GM12878 (cell line): ENCODE data around the gene SHH. TPM values are rescaled to one million over a fixed set of nuclear protein-coding genes. Genes with fewer than 3 reads are reported as not detected.
"Not testable (repeated sequence)": the region's sequence is repeated elsewhere in the genome, so short reads cannot be mapped to it uniquely, and the experiment has no call there.

Experiments
- ATAC-seq: fragments of 200-7000 bp; cut with Tn5 transposase; 3 replicates; pipeline ENCODE4 v1.9.1; 2020; ENCODE audit warnings: mild to moderate bottlenecking, moderate library complexity
- BruUV-seq: library from RNA; stranded (reverse); fragments of 400-500 nt; replicated peaks from 2 replicates; lab custom pipeline; 2021; lab: Mats Ljungman, UMichigan
- CTCF ChIA-PET: fragments of 300-600 bp; sonication (Branson Sonifier 250); formaldehyde crosslinking; extraction: SDS; loops from one replicate; lab custom pipeline; 2021; ENCODE audit warnings: inconsistent platforms; lab: Yijun Ruan, JAX
- POLR2A ChIA-PET: fragments of 350-600 bp; formaldehyde crosslinking; extraction: SDS; loops from one replicate; lab custom pipeline; 2021; ENCODE audit warnings: inconsistent platforms; lab: Charles Lee
- RAD21 ChIA-PET: fragments of 300-600 bp; sonication (Branson Sonifier 250); formaldehyde crosslinking; loops from one replicate; lab custom pipeline; 2023; ENCODE audit warnings: antibody characterized with exemption; ENCODE audit not compliant: unreplicated experiment; lab: Charles Lee
- SMC1A ChIA-PET: fragments of 300-600 bp; sonication (Branson Sonifier 250); formaldehyde crosslinking; loops from one replicate; lab custom pipeline; 2023; ENCODE audit not compliant: unreplicated experiment, uncharacterized antibody; lab: Charles Lee
- DNase-seq: peaks from one replicate; pipeline ENCODE4 v3.0.0-alpha.2; 2011; ENCODE audit warnings: low read depth, low spot score
- FAIRE-seq: peaks from 3 replicates; lab custom pipeline; 2011; peaks lifted over from hg19 to GRCh38; lab: Jason Lieb, UNC
- H2AFZ ChIP-seq: 2 replicates; pipeline ENCODE4 v1.6.0; 2011; ENCODE audit warnings: low read depth, low read length, control low read depth; ENCODE audit not compliant: control insufficient read depth
- H3K27ac ChIP-seq: 2 replicates; pipeline ENCODE4 v1.5.1; 2011; ENCODE audit warnings: control low read depth; ENCODE audit not compliant: control insufficient read depth, insufficient read depth
- H3K27me3 ChIP-seq, 2 experiments: replicated peaks in 1 of 2; 2 replicates each; pipeline versions ENCODE4 v1.6.0 to v1.6.1; 2011; ENCODE audit warnings: low read length in 1 of 2; ENCODE audit not compliant: control insufficient read depth in 2 of 2, insufficient read depth in 2 of 2
- H3K36me3 ChIP-seq, 2 experiments: 2 replicates each; pipeline ENCODE4 v1.5.1; 2011; ENCODE audit warnings: low read length in 1 of 2; ENCODE audit not compliant: control insufficient read depth in 2 of 2, insufficient read depth in 2 of 2
- H3K4me1 ChIP-seq: 2 replicates; pipeline ENCODE4 v1.6.1; 2011; ENCODE audit warnings: mild to moderate bottlenecking, low read length, moderate library complexity, mixed read lengths; ENCODE audit not compliant: control insufficient read depth, insufficient read depth
- H3K4me2 ChIP-seq: 2 replicates; pipeline ENCODE4 v1.6.0; 2011; ENCODE audit warnings: control low read depth; ENCODE audit not compliant: control insufficient read depth, insufficient read depth
- H3K4me3 ChIP-seq: fragments of 200-600 bp; sonication (generic); 2 replicates; pipeline ENCODE4 v1.5.1; 2016
- H3K79me2 ChIP-seq: 2 replicates; pipeline ENCODE4 v1.6.0; 2011; ENCODE audit warnings: low read length; ENCODE audit not compliant: control insufficient read depth, insufficient read depth
- H3K9ac ChIP-seq: 2 replicates; pipeline ENCODE4 v1.8.0; 2011; ENCODE audit warnings: low read length, control low read depth, mixed read lengths; ENCODE audit not compliant: control insufficient read depth, insufficient read depth
- H3K9me3 ChIP-seq: replicated peaks from 3 replicates; pipeline ENCODE4 v1.5.1; 2011; ENCODE audit warnings: mild to moderate bottlenecking, low read length; ENCODE audit not compliant: control insufficient read depth, insufficient read depth
- H4K20me1 ChIP-seq: 2 replicates; pipeline ENCODE4 v1.6.0; 2011; ENCODE audit not compliant: control insufficient read depth, insufficient read depth
- MXI1 ChIP-seq: fragments of 150-350 bp; IDR thresholded peaks from 2 replicates; pipeline ENCODE4 v1.6.1; 2011; ENCODE audit warnings: low read depth, mild to moderate bottlenecking, inconsistent platforms, low read length, improper control_type of control experiment
- NR2C2 ChIP-seq: IDR thresholded peaks from 2 replicates; pipeline ENCODE4 v1.6.1; 2011; ENCODE audit warnings: borderline replicate concordance, low read depth; ENCODE audit not compliant: control insufficient read depth, insufficient read length
- RFX5 ChIP-seq: IDR thresholded peaks from 2 replicates; pipeline ENCODE4 v1.6.1; 2011; ENCODE audit warnings: low read depth, low read length, improper control_type of control experiment
- SRF ChIP-seq, 2 experiments: IDR thresholded peaks; 2 replicates each; pipeline ENCODE4 v1.6.1; 2011; ENCODE audit warnings: low read depth in 2 of 2, low read length in 2 of 2, mild to moderate bottlenecking in 1 of 2, moderate library complexity in 1 of 2
- TAF1 ChIP-seq: IDR thresholded peaks from 2 replicates; pipeline ENCODE4 v1.6.1; 2011; ENCODE audit warnings: mild to moderate bottlenecking, low read depth, low read length, borderline replicate concordance
- ZBED1 ChIP-seq: IDR thresholded peaks from 2 replicates; pipeline ENCODE4 v1.6.1; 2016; ENCODE audit warnings: borderline replicate concordance
- WGBS: methylation state at CpG from one replicate; pipeline ENCODE4 v1.1.6; 2016; ENCODE audit warnings: low lambda C conversion rate; ENCODE audit not compliant: insufficient replicate concordance, insufficient coverage; ENCODE audit errors: missing lambda C conversion rate; 5-methylcytosine and 5-hydroxymethylcytosine counted together
- in situ Hi-C: fragments of 300-500 bp; cut with MboI; formaldehyde crosslinking; loops from 9 replicates; pipeline ENCODE4 v1.14.3; 2018; ENCODE audit warnings: mixed read lengths
- intact Hi-C: fragments of 100-400 bp; cut with micrococcal nuclease; formaldehyde crosslinking; loops from one replicate; pipeline ENCODE4 v1.14.2; 2022; ENCODE audit not compliant: unreplicated experiment
- polyA plus RNA-seq, 11 experiments: library from polyadenylated mRNA; depleted of rRNA in 4 of 11; unstranded in 6 of 11; stranded (reverse) in 5 of 11; fragments of >200 nt; fragmentation: Nextera tagmentation in 4 of 11; fragmentation: Illumina TruSeq in 1 of 11; extraction: Ambion mirVana in 4 of 11; extraction: Trizol in 1 of 11; gene quantifications; 1 replicate in 1 of 11; 2 replicates in 10 of 11; pipeline versions ENCODE4 v1.2.1 to v1.2.3, GENCODE V29; 2011 to 2016; ENCODE audit warnings: inconsistent platforms in 2 of 11, missing spikeins in 2 of 11, low read depth in 1 of 11
- total RNA-seq, 4 experiments: library from RNA; depleted of rRNA in 3 of 4; stranded (reverse); fragments of >200 nt in 3 of 4; fragmentation: Illumina TruSeq in 1 of 4; extraction: Trizol in 1 of 4; gene quantifications; 2 replicates each; pipeline versions ENCODE4 v1.2.1 to v1.2.3, GENCODE V29; 2013 to 2021
- TF ChIP-seq, protein P1 (sequence below): fragments of 450-650 bp; formaldehyde crosslinking; IDR thresholded peaks from 2 replicates; pipeline ENCODE4 v1.5.0; 2022; ENCODE audit warnings: mild to moderate bottlenecking, missing genetic modification characterization
- TF ChIP-seq, protein P2 (sequence below): fragments of 450-650 bp; IDR thresholded peaks from 2 replicates; pipeline ENCODE4 v1.6.1; 2016; ENCODE audit warnings: mild to moderate bottlenecking, moderate library complexity, borderline replicate concordance
- TF ChIP-seq, protein P3 (sequence below): fragments of 450-650 bp; formaldehyde crosslinking; IDR thresholded peaks from 2 replicates; pipeline ENCODE4 v1.4.0; 2022; ENCODE audit warnings: mild to moderate bottlenecking, moderate library complexity

Gene SHH
- total and polyA plus RNA-seq, 10 of the 15 experiments (the other 5 are each of a cell fraction or from before 2014, with no cell fraction given), result not detected

DNA sequence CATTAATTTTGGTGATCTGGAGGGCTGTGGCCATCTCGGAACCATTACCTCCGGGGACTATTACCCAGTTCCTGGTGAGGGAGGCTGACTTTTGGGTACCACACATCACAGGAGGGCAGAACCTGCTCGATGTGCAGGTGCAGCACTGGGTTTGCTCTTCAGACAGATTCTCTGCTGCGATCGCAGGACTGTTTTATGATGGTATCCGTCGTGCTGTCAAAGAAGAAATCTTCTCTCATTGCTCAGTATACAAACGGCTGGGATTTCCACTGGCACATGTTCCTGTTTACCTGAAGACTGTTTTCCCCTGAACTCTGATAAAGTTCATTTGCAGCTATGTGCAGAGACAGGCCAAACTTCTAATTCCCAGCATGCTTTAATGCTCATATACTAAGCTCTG lies 27.2 kb upstream of the SHH start (continued):
- TF ChIP-seq, protein P1, sequence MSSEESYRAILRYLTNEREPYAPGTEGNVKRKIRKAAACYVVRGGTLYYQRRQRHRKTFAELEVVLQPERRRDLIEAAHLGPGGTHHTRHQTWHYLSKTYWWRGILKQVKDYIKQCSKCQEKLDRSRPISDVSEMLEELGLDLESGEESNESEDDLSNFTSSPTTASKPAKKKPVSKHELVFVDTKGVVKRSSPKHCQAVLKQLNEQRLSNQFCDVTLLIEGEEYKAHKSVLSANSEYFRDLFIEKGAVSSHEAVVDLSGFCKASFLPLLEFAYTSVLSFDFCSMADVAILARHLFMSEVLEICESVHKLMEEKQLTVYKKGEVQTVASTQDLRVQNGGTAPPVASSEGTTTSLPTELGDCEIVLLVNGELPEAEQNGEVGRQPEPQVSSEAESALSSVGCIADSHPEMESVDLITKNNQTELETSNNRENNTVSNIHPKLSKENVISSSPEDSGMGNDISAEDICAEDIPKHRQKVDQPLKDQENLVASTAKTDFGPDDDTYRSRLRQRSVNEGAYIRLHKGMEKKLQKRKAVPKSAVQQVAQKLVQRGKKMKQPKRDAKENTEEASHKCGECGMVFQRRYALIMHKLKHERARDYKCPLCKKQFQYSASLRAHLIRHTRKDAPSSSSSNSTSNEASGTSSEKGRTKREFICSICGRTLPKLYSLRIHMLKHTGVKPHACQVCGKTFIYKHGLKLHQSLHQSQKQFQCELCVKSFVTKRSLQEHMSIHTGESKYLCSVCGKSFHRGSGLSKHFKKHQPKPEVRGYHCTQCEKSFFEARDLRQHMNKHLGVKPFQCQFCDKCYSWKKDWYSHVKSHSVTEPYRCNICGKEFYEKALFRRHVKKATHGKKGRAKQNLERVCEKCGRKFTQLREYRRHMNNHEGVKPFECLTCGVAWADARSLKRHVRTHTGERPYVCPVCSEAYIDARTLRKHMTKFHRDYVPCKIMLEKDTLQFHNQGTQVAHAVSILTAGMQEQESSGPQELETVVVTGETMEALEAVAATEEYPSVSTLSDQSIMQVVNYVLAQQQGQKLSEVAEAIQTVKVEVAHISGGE, result no peak
- TF ChIP-seq TAF1 (no peak), RFX5 (no peak), NR2C2 (no peak), SRF (IDR thresholded peaks at IDR 0.05; ENCODE audit: low read depth in 2 of 2, low read length in 2 of 2) (no peak), MXI1 (no peak), ZBED1 (no peak)
- TF ChIP-seq, protein P2, sequence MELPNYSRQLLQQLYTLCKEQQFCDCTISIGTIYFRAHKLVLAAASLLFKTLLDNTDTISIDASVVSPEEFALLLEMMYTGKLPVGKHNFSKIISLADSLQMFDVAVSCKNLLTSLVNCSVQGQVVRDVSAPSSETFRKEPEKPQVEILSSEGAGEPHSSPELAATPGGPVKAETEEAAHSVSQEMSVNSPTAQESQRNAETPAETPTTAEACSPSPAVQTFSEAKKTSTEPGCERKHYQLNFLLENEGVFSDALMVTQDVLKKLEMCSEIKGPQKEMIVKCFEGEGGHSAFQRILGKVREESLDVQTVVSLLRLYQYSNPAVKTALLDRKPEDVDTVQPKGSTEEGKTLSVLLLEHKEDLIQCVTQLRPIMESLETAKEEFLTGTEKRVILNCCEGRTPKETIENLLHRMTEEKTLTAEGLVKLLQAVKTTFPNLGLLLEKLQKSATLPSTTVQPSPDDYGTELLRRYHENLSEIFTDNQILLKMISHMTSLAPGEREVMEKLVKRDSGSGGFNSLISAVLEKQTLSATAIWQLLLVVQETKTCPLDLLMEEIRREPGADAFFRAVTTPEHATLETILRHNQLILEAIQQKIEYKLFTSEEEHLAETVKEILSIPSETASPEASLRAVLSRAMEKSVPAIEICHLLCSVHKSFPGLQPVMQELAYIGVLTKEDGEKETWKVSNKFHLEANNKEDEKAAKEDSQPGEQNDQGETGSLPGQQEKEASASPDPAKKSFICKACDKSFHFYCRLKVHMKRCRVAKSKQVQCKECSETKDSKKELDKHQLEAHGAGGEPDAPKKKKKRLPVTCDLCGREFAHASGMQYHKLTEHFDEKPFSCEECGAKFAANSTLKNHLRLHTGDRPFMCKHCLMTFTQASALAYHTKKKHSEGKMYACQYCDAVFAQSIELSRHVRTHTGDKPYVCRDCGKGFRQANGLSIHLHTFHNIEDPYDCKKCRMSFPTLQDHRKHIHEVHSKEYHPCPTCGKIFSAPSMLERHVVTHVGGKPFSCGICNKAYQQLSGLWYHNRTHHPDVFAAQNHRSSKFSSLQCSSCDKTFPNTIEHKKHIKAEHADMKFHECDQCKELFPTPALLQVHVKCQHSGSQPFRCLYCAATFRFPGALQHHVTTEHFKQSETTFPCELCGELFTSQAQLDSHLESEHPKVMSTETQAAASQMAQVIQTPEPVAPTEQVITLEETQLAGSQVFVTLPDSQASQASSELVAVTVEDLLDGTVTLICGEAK, result no peak
- TF ChIP-seq, protein P3, sequence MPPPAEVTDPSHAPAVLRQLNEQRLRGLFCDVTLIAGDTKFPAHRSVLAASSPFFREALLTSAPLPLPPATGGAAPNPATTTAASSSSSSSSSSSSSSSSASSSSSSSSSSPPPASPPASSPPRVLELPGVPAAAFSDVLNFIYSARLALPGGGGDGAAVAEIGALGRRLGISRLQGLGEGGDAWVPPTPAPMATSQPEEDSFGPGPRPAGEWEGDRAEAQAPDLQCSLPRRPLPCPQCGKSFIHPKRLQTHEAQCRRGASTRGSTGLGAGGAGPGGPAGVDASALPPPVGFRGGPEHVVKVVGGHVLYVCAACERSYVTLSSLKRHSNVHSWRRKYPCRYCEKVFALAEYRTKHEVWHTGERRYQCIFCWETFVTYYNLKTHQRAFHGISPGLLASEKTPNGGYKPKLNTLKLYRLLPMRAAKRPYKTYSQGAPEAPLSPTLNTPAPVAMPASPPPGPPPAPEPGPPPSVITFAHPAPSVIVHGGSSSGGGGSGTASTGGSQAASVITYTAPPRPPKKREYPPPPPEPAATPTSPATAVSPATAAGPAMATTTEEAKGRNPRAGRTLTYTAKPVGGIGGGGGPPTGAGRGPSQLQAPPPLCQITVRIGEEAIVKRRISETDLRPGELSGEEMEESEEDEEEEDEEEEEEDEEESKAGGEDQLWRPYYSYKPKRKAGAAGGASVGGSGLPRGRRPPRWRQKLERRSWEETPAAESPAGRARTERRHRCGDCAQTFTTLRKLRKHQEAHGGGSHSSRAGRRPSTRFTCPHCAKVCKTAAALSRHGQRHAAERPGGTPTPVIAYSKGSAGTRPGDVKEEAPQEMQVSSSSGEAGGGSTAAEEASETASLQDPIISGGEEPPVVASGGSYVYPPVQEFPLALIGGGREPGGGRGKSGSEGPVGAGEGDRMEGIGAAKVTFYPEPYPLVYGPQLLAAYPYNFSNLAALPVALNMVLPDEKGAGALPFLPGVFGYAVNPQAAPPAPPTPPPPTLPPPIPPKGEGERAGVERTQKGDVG, result no peak

DNA sequence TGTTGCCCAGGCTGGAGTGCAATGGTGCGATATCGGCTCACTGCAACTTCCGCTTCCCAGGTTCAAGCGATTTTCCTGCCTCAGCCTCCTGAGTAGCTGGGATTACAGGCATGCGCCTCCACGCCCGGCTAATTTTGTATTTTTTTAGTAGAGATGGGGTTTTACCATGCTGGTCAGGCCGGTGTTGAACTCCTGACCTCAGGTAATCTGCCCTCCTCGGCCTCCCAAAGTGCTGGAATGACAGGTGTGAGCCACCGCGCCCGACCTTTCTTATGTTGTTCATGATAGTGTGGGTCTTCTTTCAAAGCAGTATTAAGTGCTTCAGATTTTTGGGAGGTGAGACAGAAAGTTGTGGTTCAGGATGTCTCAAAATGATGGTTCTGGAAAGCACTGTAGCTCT lies 26.0 kb upstream of the SHH start:
- 63% methylated on average over 12 of the region's 12 CpGs for WGBS
- CTCF ChIA-PET, ATAC-seq, H3K36me3 ChIP-seq, POLR2A ChIA-PET, H3K9ac ChIP-seq, RAD21 ChIA-PET, SMC1A ChIA-PET, H2AFZ ChIP-seq, BruUV-seq, H3K4me2 ChIP-seq, H3K79me2 ChIP-seq, H4K20me1 ChIP-seq, H3K27me3 ChIP-seq, FAIRE-seq, H3K27ac ChIP-seq, H3K4me3 ChIP-seq, in situ Hi-C loops, DNase-seq, H3K4me1 ChIP-seq, H3K9me3 ChIP-seq, intact Hi-C loops: not testable (repeated sequence)
